HepG2 (cell line): ENCODE data around the gene STARD13.

Source experiments
- EP300 ChIP-seq, 3 experiments: sonication (generic) in 1 of 3; formaldehyde crosslinking in 1 of 3; IDR thresholded peaks; 2 replicates each; pipeline versions ENCODE4 v1.5.1 to v1.6.1; 2011 to 2020; ENCODE audit warnings: low read depth in 2 of 3, low read length in 2 of 3, borderline replicate concordance in 1 of 3, improper control_type of control experiment in 1 of 3, mild to moderate bottlenecking in 1 of 3, missing genetic modification reagents in 1 of 3, moderate library complexity in 1 of 3
- FOXA1 ChIP-seq, 2 experiments: fragments of 450-650 bp in 1 of 2; sonication (generic) in 1 of 2; formaldehyde crosslinking in 1 of 2; IDR thresholded peaks; 2 replicates each; pipeline versions ENCODE4 v1.4.0 to v1.6.1; 2016 to 2020; ENCODE audit warnings: missing genetic modification reagents in 1 of 2
- JUND ChIP-seq: sonication (generic); formaldehyde crosslinking; IDR thresholded peaks from 2 replicates; pipeline ENCODE4 v1.8.0; 2022; ENCODE audit warnings: mild to moderate bottlenecking, missing genetic modification reagents
- POLR2A ChIP-seq, 2 experiments: IDR thresholded peaks; 2 replicates each; pipeline ENCODE4 v1.6.1; 2011; ENCODE audit warnings: low read depth in 2 of 2, low read length in 2 of 2, mild to moderate bottlenecking in 1 of 2, moderate library complexity in 1 of 2; ENCODE audit not compliant: insufficient read depth in 1 of 2
- RAD21 ChIP-seq: fragments of 450-650 bp; formaldehyde crosslinking; IDR thresholded peaks from 2 replicates; pipeline ENCODE4 v1.5.0; 2020; ENCODE audit warnings: mild to moderate bottlenecking
- SIN3A ChIP-seq: IDR thresholded peaks from 2 replicates; pipeline ENCODE4 v1.6.1; 2011; ENCODE audit warnings: low read depth, mild to moderate bottlenecking, control low read depth, low read length, borderline replicate concordance
- ZBTB34 ChIP-seq: sonication (generic); formaldehyde crosslinking; IDR thresholded peaks from 2 replicates; pipeline ENCODE4 v1.8.0; 2022; ENCODE audit warnings: mild to moderate bottlenecking, missing genetic modification reagents
- ZFP90 ChIP-seq: sonication (generic); formaldehyde crosslinking; IDR thresholded peaks from 2 replicates; pipeline ENCODE4 v1.8.0; 2022; ENCODE audit warnings: missing genetic modification reagents, mild to moderate bottlenecking, inconsistent platforms, borderline replicate concordance

- TF ChIP-seq SIN3A (no peak), RAD21 (CRISPR knock-in tag) (no peak), FOXA1 (IDR thresholded peaks at IDR 0.05) (no peak), FOXA1 (CRISPR knock-in tag; IDR thresholded peaks at IDR 0.05) (no peak), EP300 (IDR thresholded peaks at IDR 0.05; ENCODE audit: low read depth in 2 of 2, low read length in 2 of 2) (no peak), EP300 (CRISPR knock-in tag; IDR thresholded peaks at IDR 0.05; ENCODE audit: borderline replicate concordance) (no peak), ZBTB34 (no peak), ZFP90 (CRISPR knock-in tag) (no peak), POLR2A (IDR thresholded peaks at IDR 0.05; ENCODE audit: insufficient read depth in 1 of 2, low read depth in 2 of 2, low read length in 2 of 2) (no peak), JUND (CRISPR knock-in tag) (no peak)
These were observed 60.9 kb downstream of the STARD13 start for GRCh38 chr13:33224686-33225085.
